ENCODE data around the gene CREB3L2. TPM values are rescaled to one million over a fixed set of nuclear protein-coding genes. Genes with fewer than 3 reads are reported as not detected.

CREB3L2 gene
- total RNA-seq, 1 experiment from 2014 or later: 49.8 TPM

GRCh38 chr7:137998250-137998649, 3.6 kb downstream of the CREB3L2 start:
- H3K79me2 ChIP-seq (ENCODE audit: insufficient read depth, low read length): peaks cover 32% of the 10 kb centered on the region
- intact Hi-C loops (cut with micrococcal nuclease): no loop called here
- H3K36me3 ChIP-seq (ENCODE audit: control insufficient read depth in 1 of 2, insufficient read depth in 2 of 2, low read length in 2 of 2): no peaks in the 10 kb centered on the region
- ChIA-PET POLR2A (no interaction called here), RAD21 (ENCODE audit: low non-redundant PET in 1 of 2, low total read pairs in 2 of 2, uncharacterized antibody in 2 of 2, unreplicated experiment in 2 of 2) (no interaction called here), CTCF (no interaction called here)
- no peak for DNase-seq (ENCODE audit: low read depth, low spot score)
- peaks cover 6 to 23% of the 10 kb centered on the region in 2 experiments; a peak in 3 of 4 replicates for H3K4me1 ChIP-seq (ENCODE audit: control insufficient read depth in 1 of 2, insufficient read depth in 2 of 2, low read length in 2 of 2)
- no peak overlapping the region for H3K9ac ChIP-seq (ENCODE audit: low read length)
- TF ChIP-seq TCF7L2 (IDR thresholded peaks at IDR 0.05; ENCODE audit: borderline replicate concordance, extremely low read depth, insufficient read depth, insufficient read length) (no peak), ATF3 (IDR thresholded peaks at IDR 0.05) (no peak)
- no peaks in the 10 kb centered on the region for H3K27me3 ChIP-seq (ENCODE audit: insufficient read depth, low read length)
- H3K9me2 ChIP-seq (ENCODE audit: insufficient read depth): no peaks in the 10 kb centered on the region
- H2AFZ ChIP-seq (ENCODE audit: low read depth, low read length, poor library complexity, severe bottlenecking): no peak overlapping the region
- BruUV-seq (replicated peaks): no TSS peak
- no peak overlapping the region for H3K27ac ChIP-seq (ENCODE audit: low read depth, low read length)
- H3K4me3 ChIP-seq (replicated peaks in 1 of 2; ENCODE audit: low read depth in 1 of 2, low read length in 2 of 2): no peak overlapping the region
- no peaks in the 10 kb centered on the region for H4K20me1 ChIP-seq (ENCODE audit: insufficient read depth)
- no peak overlapping the region for H3K4me2 ChIP-seq (ENCODE audit: low read length)
- H3K9me3 ChIP-seq (ENCODE audit: control insufficient read depth in 1 of 2, insufficient read depth in 1 of 2, low read depth in 1 of 2, low read length in 2 of 2): no peaks in the 10 kb centered on the region
- no peak for ATAC-seq

- Histone ChIP-seq H3K36me3 (ENCODE audit: control insufficient read depth in 1 of 2, insufficient read depth in 2 of 2, low read length in 2 of 2) (no peaks in the 10 kb centered on the region), H4K20me1 (ENCODE audit: insufficient read depth) (no peaks in the 10 kb centered on the region), H3K9me3 (ENCODE audit: control insufficient read depth in 1 of 2, insufficient read depth in 1 of 2, low read depth in 1 of 2, low read length in 2 of 2) (no peaks in the 10 kb centered on the region), H3K4me1 (ENCODE audit: control insufficient read depth in 1 of 2, insufficient read depth in 2 of 2, low read length in 2 of 2) (peaks cover 6 to 16% of the 10 kb centered on the region in 2 experiments; a peak in 3 of 4 replicates), H3K4me3 (replicated peaks in 1 of 2; ENCODE audit: low read depth in 1 of 2, low read length in 2 of 2) (no peak overlapping the region), H3K4me2 (ENCODE audit: low read length) (no peak overlapping the region), H2AFZ (ENCODE audit: low read depth, low read length, poor library complexity, severe bottlenecking) (no peak overlapping the region), H3K9ac (ENCODE audit: low read length) (no peak overlapping the region), H3K79me2 (ENCODE audit: insufficient read depth, low read length) (peaks cover 35% of the 10 kb centered on the region), H3K9me2 (ENCODE audit: insufficient read depth) (no peaks in the 10 kb centered on the region), H3K27ac (ENCODE audit: low read depth, low read length) (no peak overlapping the region), H3K27me3 (ENCODE audit: insufficient read depth, low read length) (no peaks in the 10 kb centered on the region)
- intact Hi-C loops (cut with micrococcal nuclease): no loop called here
- RAD21 ChIA-PET (ENCODE audit: low non-redundant PET in 1 of 2, low total read pairs in 2 of 2, uncharacterized antibody in 2 of 2, unreplicated experiment in 2 of 2): no interaction called here
- DNase-seq (ENCODE audit: low read depth, low spot score): no peak
- CTCF ChIA-PET: no interaction called here
- BruUV-seq (replicated peaks): no TSS peak
- POLR2A ChIA-PET: no interaction called here
- ATAC-seq: no peak
- no peak for TF ChIP-seq MAX (IDR thresholded peaks at IDR 0.05)
- no peak for TF ChIP-seq ATF3 (IDR thresholded peaks at IDR 0.05)
- no peak for TF ChIP-seq JUND (IDR thresholded peaks at IDR 0.05)
- no peak for TF ChIP-seq SP1 (IDR thresholded peaks at IDR 0.05; ENCODE audit: low read depth)
- TF ChIP-seq CBX3 (IDR thresholded peaks at IDR 0.05; ENCODE audit: low read depth): no peak
- TF ChIP-seq POLR2A (IDR thresholded peaks at IDR 0.05; ENCODE audit: borderline replicate concordance, extremely low read depth, insufficient read depth, insufficient read length): no peak
- no peak for TF ChIP-seq YY1 (IDR thresholded peaks at IDR 0.05; ENCODE audit: extremely low read depth, insufficient replicate concordance, low read depth, low read length)
- no peak for TF ChIP-seq SRF (IDR thresholded peaks at IDR 0.05; ENCODE audit: low read depth)
- no peak for TF ChIP-seq TCF7L2 (IDR thresholded peaks at IDR 0.05; ENCODE audit: borderline replicate concordance, extremely low read depth, insufficient read depth, insufficient read length)
- TF ChIP-seq ZBTB33 (IDR thresholded peaks at IDR 0.05; ENCODE audit: extremely low read depth, insufficient replicate concordance, low read length): no peak
- no peak for TF ChIP-seq EZH2phosphoT487 (IDR thresholded peaks at IDR 0.05; ENCODE audit: borderline replicate concordance)
- no peak for TF ChIP-seq SIN3A (IDR thresholded peaks at IDR 0.05; ENCODE audit: low read depth)
- TF ChIP-seq ELF1 (IDR thresholded peaks at IDR 0.05; ENCODE audit: borderline replicate concordance, low read depth): no peak
- TF ChIP-seq ZNF274 (IDR thresholded peaks at IDR 0.05; ENCODE audit: low read depth, low read length): no peak
- no peak for TF ChIP-seq REST (IDR thresholded peaks at IDR 0.05; ENCODE audit: low read depth)
Observed at GRCh38 chr7:137996871-137997270, 5.0 kb downstream of the CREB3L2 start.

All from HCT116 (cell line).